Esophagus squamous epithelium (tissue), 4 donors: ENCODE data around the gene CCIN.

ENCODE experiments used
- CTCF ChIP-seq, 6 experiments: fragments of 450-650 bp in 4 of 6; fragments of 200-600 bp in 2 of 6; sonication (generic) in 2 of 6; IDR thresholded peaks; one replicate each; pipeline ENCODE4 v1.5.1; 2016 to 2019; ENCODE audit warnings: antibody characterized with exemption in 6 of 6, mild to moderate bottlenecking in 4 of 6, moderate library complexity in 4 of 6
- POLR2A ChIP-seq, 4 donors: fragments of 450-650 bp; IDR thresholded peaks; one replicate each; pipeline ENCODE4 v1.6.1; 2017; ENCODE audit warnings: antibody characterized with exemption in 4 of 4, mild to moderate bottlenecking in 4 of 4, moderate library complexity in 3 of 4

GRCh38 chr9:36140086-36141084 is 28.8 kb upstream of the CCIN start:
- TF ChIP-seq POLR2A (IDR thresholded peaks at IDR 0.05) (no peak), CTCF (IDR thresholded peaks at IDR 0.05) (no peak)
